ENCODE data around the gene ZBTB22.

DNA sequence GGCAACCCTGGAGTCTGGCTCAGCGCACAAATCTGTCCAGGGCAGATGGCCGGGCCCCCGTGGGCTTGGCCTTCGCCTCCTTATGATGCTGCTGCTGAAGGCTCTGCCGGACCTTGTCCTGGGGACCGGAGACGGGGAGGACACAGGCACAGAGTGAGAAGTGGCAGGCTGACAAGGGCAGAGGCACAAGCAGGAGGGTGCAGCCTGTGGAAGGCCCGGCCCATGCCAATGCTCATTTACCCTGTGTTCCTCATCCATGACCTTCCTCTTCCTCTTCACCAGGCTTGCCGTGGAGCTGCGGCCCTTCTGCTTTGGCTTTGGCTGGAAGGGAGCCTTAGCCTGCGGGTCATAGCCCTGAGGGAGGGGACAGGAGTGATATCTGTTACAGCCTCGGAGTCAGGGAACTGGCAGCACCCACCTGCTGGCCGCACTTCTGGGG is 38.3 kb downstream of the ZBTB22 start:
- TF ChIP-seq, protein P1, sequence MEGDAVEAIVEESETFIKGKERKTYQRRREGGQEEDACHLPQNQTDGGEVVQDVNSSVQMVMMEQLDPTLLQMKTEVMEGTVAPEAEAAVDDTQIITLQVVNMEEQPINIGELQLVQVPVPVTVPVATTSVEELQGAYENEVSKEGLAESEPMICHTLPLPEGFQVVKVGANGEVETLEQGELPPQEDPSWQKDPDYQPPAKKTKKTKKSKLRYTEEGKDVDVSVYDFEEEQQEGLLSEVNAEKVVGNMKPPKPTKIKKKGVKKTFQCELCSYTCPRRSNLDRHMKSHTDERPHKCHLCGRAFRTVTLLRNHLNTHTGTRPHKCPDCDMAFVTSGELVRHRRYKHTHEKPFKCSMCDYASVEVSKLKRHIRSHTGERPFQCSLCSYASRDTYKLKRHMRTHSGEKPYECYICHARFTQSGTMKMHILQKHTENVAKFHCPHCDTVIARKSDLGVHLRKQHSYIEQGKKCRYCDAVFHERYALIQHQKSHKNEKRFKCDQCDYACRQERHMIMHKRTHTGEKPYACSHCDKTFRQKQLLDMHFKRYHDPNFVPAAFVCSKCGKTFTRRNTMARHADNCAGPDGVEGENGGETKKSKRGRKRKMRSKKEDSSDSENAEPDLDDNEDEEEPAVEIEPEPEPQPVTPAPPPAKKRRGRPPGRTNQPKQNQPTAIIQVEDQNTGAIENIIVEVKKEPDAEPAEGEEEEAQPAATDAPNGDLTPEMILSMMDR (IDR thresholded peaks at IDR 0.05): no peak
- no peak for TF ChIP-seq POLR2A (IDR thresholded peaks at IDR 0.05)
